ENCODE data around the gene CYB561. TPM values are rescaled to one million over a fixed set of nuclear protein-coding genes. Genes with fewer than 3 reads are reported as not detected.

CYB561 gene
- total and polyA plus RNA-seq, 9 of the 15 experiments (the other 6 are each of a cell fraction or from before 2014, with no cell fraction given), result 4.0 to 30.8 (median 17.4) TPM

DNA sequence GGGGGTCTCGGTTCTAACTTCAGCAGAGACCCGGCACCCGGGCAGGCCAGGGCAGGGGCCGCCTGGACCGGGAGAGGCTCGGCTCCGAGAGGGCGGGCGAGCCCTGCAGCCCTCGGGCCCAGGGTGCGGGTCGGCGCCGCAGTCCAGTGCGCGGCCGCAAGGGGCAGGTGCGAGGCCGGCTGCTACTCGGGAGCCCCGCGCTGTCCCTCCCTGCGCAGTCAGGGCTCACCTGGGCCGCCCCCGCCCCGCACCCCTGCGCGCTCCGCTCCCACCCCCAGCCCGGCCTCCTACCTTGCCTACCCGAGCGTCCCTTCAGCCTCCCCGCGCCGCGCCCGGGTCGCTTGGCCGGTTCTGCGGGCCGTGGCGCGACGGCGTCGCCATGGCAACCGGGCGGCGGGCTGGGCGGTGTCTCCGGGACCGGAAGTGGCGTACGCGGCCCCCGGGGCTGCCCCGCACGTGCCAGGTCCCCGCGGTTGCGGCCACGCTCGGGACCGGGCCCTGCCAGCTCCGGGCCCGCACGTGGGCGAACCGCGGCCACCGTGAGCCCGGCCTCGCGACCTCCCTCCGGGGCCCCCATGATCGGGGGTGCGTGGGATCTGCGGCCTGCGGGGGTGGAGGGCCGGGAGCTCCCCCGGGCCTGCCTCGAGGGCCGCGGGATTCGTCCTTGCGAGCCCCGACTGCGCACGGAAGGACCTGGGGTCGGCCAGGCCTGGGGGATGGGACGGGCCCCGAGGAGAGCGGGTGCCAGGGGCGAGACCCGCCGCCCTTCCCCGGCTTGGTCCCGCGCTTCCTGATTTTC lies at the start of gene CYB561 (continued):
- peak; percentile 88 for TF ChIP-seq ERF (CRISPR knock-in tag; IDR thresholded peaks at IDR 0.05)
- no peak for TF ChIP-seq ZNF274 (IDR thresholded peaks at IDR 0.05; ENCODE audit: borderline replicate concordance, low read depth, low read length)
- peak; percentile 93 for TF ChIP-seq NR3C1 (CRISPR knock-in tag; IDR thresholded peaks at IDR 0.05)
- TF ChIP-seq HNRNPL (IDR thresholded peaks at IDR 0.05; ENCODE audit: low read depth, low read length), result peak; percentile 91
- peak; percentile 96 for TF ChIP-seq GATAD2B (IDR thresholded peaks at IDR 0.05; ENCODE audit: borderline replicate concordance)
- TF ChIP-seq MYC (IDR thresholded peaks at IDR 0.05; ENCODE audit: low read depth, low read length), result peak; percentile 94
- no peak for TF ChIP-seq MYC (CRISPR knock-in tag; IDR thresholded peaks at IDR 0.05; ENCODE audit: borderline replicate concordance, low read depth)
- TF ChIP-seq, protein P1, sequence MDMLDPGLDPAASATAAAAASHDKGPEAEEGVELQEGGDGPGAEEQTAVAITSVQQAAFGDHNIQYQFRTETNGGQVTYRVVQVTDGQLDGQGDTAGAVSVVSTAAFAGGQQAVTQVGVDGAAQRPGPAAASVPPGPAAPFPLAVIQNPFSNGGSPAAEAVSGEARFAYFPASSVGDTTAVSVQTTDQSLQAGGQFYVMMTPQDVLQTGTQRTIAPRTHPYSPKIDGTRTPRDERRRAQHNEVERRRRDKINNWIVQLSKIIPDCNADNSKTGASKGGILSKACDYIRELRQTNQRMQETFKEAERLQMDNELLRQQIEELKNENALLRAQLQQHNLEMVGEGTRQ (CRISPR knock-in tag; IDR thresholded peaks at IDR 0.05), result no peak
- TF ChIP-seq HIVEP1 (CRISPR knock-in tag; IDR thresholded peaks at IDR 0.05), result peak; percentile 57; the same call in 1 of the 2 replicates
- peak; percentile 98 for TF ChIP-seq L3MBTL2 (IDR thresholded peaks at IDR 0.05)
- peak; percentile 35 for TF ChIP-seq CCNT2 (IDR thresholded peaks at IDR 0.05; ENCODE audit: borderline replicate concordance, extremely low read depth, insufficient read length, low read depth, low read length)
- peak; percentile 64; the same call in 1 of the 2 replicates for TF ChIP-seq MXI1 (IDR thresholded peaks at IDR 0.05; ENCODE audit: low read depth, low read length)
- 0 out of 2 replicates have a peak, but pooled peaks have one; percentile 8 for TF ChIP-seq ATF7 (IDR thresholded peaks at IDR 0.05)
- TF ChIP-seq TGIF2 (CRISPR knock-in tag; IDR thresholded peaks at IDR 0.05), result peak; percentile 70; the same call in 1 of the 2 replicates
- TF ChIP-seq E2F8 (IDR thresholded peaks at IDR 0.05; ENCODE audit: low read depth, partially characterized antibody), result peak; percentile 12
- peak; percentile 77 to 80 for TF ChIP-seq NRF1 (conservative IDR thresholded peaks at IDR 0.05 in 1 of 2, IDR thresholded peaks at IDR 0.05 in 1 of 2)
- TF ChIP-seq SAFB (IDR thresholded peaks at IDR 0.05; ENCODE audit: borderline replicate concordance, low read depth, low read length), result 0 out of 2 replicates have a peak, but pooled peaks have one; percentile 28
- TF ChIP-seq SMAD2 (IDR thresholded peaks at IDR 0.05; ENCODE audit: low read depth, low read length), result no peak
- TF ChIP-seq, protein P2, sequence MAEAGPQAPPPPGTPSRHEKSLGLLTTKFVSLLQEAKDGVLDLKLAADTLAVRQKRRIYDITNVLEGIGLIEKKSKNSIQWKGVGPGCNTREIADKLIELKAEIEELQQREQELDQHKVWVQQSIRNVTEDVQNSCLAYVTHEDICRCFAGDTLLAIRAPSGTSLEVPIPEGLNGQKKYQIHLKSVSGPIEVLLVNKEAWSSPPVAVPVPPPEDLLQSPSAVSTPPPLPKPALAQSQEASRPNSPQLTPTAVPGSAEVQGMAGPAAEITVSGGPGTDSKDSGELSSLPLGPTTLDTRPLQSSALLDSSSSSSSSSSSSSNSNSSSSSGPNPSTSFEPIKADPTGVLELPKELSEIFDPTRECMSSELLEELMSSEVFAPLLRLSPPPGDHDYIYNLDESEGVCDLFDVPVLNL (CRISPR knock-in tag; IDR thresholded peaks at IDR 0.05; ENCODE audit: low read depth), result no peak
- 0 out of 4 replicates have a peak, but pooled peaks of 1 of the 2 experiments have one; percentile 78 for TF ChIP-seq MAZ (CRISPR knock-in tag; conservative IDR thresholded peaks at IDR 0.05 in 1 of 2, IDR thresholded peaks at IDR 0.05 in 1 of 2)
